SH-SY5Y (cell line): Measurements from ENCODE around the gene SCYGR4.

Experiments
- GATA2 ChIP-seq: IDR thresholded peaks from 2 replicates; pipeline ENCODE4 v1.6.1; 2011; ENCODE audit warnings: mild to moderate bottlenecking, low read depth, low read length
- GATA3 ChIP-seq: IDR thresholded peaks from 2 replicates; pipeline ENCODE4 v1.6.1; 2011; ENCODE audit warnings: low read depth, mild to moderate bottlenecking, low read length, moderate library complexity

GRCh38 chr2:227592694-227593387 lies 24.5 kb upstream of the SCYGR4 start:
- TF ChIP-seq GATA2 (no peak), GATA3 (no peak)
